SU-DHL-6 (cell line): ENCODE data around the gene MT1X.

Source experiments
- CTCF ChIP-seq: fragments of 200-600 bp; sonication (generic); IDR thresholded peaks from one replicate; pipeline ENCODE4 v1.5.1; 2017; ENCODE audit warnings: antibody characterized with exemption, mild to moderate bottlenecking, low read length, moderate library complexity; ENCODE audit not compliant: insufficient read depth, poor library complexity, severe bottlenecking
- EZH2phosphoT487 ChIP-seq: fragments of 200-600 bp; sonication (generic), shearing (Covaris generic); conservative IDR thresholded peaks from 2 replicates; pipeline ENCODE4 v1.6.1; 2018; ENCODE audit warnings: mild to moderate bottlenecking, antibody characterized with exemption, low read length, moderate library complexity, mixed read lengths

- no peak for TF ChIP-seq CTCF
- TF ChIP-seq EZH2phosphoT487 = no peak
These were observed 41.9 kb downstream of the MT1X start for GRCh38 chr16:56724191-56724590.
